A673 (cell line): ENCODE data around the gene PDGFA. TPM values are rescaled to one million over a fixed set of nuclear protein-coding genes. Genes with fewer than 3 reads are reported as not detected.

Experiments used
- BruUV-seq: library from RNA; stranded (reverse); fragments of 400-500 nt; replicated peaks from 2 replicates; lab custom pipeline; 2021; lab: Mats Ljungman, UMichigan
- CTCF ChIA-PET: fragments of 300-600 bp; sonication (Branson Sonifier 250); formaldehyde crosslinking; loops from one replicate; lab custom pipeline; 2022; ENCODE audit warnings: antibody characterized with exemption; lab: Charles Lee
- POLR2A ChIA-PET: fragments of 300-600 bp; sonication (Branson Sonifier 250); formaldehyde crosslinking; loops from one replicate; lab custom pipeline; 2022; ENCODE audit warnings: antibody characterized with exemption; ENCODE audit not compliant: low non-redundant PET; lab: Charles Lee
- DNase-seq: peaks from one replicate; pipeline ENCODE4 v3.0.0-alpha.2; 2015; ENCODE audit warnings: low spot score
- H3K27ac ChIP-seq: fragments of 200-600 bp; sonication (generic); 2 replicates; pipeline ENCODE4 v1.5.1; 2016; ENCODE audit warnings: mixed run types, low read depth, mild to moderate bottlenecking, mixed read lengths, antibody characterized with exemption, low read length; ENCODE audit not compliant: poor library complexity, severe bottlenecking
- H3K27me3 ChIP-seq: fragments of 200-600 bp; sonication (generic); replicated peaks from 2 replicates; pipeline ENCODE4 v1.6.1; 2017; ENCODE audit warnings: mixed run types, low read depth, mild to moderate bottlenecking, mixed read lengths, antibody characterized with exemption, low read length; ENCODE audit not compliant: insufficient read depth, poor library complexity
- H3K36me3 ChIP-seq: fragments of 200-600 bp; sonication (generic); 2 replicates; pipeline ENCODE4 v1.6.1; 2016; ENCODE audit warnings: mixed run types, mild to moderate bottlenecking, mixed read lengths, antibody characterized with exemption, low read length; ENCODE audit not compliant: insufficient read depth, poor library complexity, severe bottlenecking
- H3K4me1 ChIP-seq: fragments of 200-600 bp; sonication (generic); 2 replicates; pipeline ENCODE4 v1.6.1; 2017; ENCODE audit warnings: mixed run types, mild to moderate bottlenecking, mixed read lengths, antibody characterized with exemption, low read length; ENCODE audit not compliant: insufficient read depth, poor library complexity, severe bottlenecking
- H3K4me3 ChIP-seq: fragments of 200-600 bp; sonication (generic); 2 replicates; pipeline ENCODE4 v1.5.1; 2016; ENCODE audit warnings: low read depth, mixed run types, mild to moderate bottlenecking, mixed read lengths, low read length; ENCODE audit not compliant: poor library complexity, severe bottlenecking
- H3K9me3 ChIP-seq: fragments of 200-600 bp; sonication (generic); 2 replicates; pipeline ENCODE4 v1.6.1; 2016; ENCODE audit warnings: mixed run types, low read depth, mild to moderate bottlenecking, mixed read lengths, antibody characterized with exemption, low read length; ENCODE audit not compliant: poor library complexity, severe bottlenecking
- EZH2 ChIP-seq: fragments of 200-600 bp; sonication (generic); IDR thresholded peaks from 2 replicates; pipeline ENCODE4 v1.6.1; 2017; ENCODE audit warnings: borderline replicate concordance, low read depth, mild to moderate bottlenecking, mixed read lengths, antibody characterized with exemption, low read length; ENCODE audit not compliant: poor library complexity, severe bottlenecking
- intact Hi-C: fragments of 100-400 bp; cut with micrococcal nuclease; formaldehyde crosslinking; loops from one replicate; pipeline ENCODE4 v1.10.0; 2022; ENCODE audit not compliant: unreplicated experiment
- total RNA-seq: library from RNA; stranded (reverse); gene quantifications from 2 replicates; pipeline ENCODE4 v1.2.3, GENCODE V29; 2021
- TF ChIP-seq, protein P1 (sequence below): fragments of 300-800, 200-600 bp; sonication (generic); conservative IDR thresholded peaks from 2 replicates; pipeline ENCODE4 v1.5.1; 2017; ENCODE audit warnings: low read depth, mild to moderate bottlenecking, antibody characterized with exemption, low read length, moderate library complexity, mixed read lengths

The PDGFA gene
- total RNA-seq, 1 experiment from 2014 or later = 2.1 TPM

DNA sequence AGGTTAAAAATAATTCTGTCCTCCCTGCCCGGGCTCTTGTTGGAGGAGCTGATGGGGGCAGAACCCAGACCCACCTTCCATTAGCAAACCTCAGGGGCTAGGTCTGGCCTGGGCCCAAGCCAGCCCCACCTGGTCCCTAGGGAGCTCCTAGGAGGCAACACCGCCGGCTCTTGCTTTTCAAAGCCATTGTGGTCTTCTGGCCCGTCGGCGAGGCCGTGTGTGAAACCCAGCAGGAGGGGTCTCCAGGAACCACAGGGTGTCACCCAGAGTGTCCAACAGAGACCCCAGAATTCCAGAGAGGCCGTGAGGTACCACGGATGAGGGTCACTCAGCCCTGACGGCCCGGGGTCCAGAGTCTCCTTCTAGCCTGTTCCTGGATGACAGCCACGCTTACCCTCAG lies 16.6 kb upstream of the PDGFA start:
- DNase-seq = no peak
- Histone ChIP-seq H3K27me3 (no peaks in the 10 kb centered on the region), H3K4me1 (no peaks in the 10 kb centered on the region), H3K36me3 (no peaks in the 10 kb centered on the region), H3K27ac (no peak overlapping the region), H3K4me3 (no peak overlapping the region), H3K9me3 (no peaks in the 10 kb centered on the region)
- ChIA-PET POLR2A (no interaction called here), CTCF (no interaction called here)
- no TSS peak for BruUV-seq
- intact Hi-C loops = no loop called here
- TF ChIP-seq, protein P1, sequence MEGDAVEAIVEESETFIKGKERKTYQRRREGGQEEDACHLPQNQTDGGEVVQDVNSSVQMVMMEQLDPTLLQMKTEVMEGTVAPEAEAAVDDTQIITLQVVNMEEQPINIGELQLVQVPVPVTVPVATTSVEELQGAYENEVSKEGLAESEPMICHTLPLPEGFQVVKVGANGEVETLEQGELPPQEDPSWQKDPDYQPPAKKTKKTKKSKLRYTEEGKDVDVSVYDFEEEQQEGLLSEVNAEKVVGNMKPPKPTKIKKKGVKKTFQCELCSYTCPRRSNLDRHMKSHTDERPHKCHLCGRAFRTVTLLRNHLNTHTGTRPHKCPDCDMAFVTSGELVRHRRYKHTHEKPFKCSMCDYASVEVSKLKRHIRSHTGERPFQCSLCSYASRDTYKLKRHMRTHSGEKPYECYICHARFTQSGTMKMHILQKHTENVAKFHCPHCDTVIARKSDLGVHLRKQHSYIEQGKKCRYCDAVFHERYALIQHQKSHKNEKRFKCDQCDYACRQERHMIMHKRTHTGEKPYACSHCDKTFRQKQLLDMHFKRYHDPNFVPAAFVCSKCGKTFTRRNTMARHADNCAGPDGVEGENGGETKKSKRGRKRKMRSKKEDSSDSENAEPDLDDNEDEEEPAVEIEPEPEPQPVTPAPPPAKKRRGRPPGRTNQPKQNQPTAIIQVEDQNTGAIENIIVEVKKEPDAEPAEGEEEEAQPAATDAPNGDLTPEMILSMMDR = no peak
- no peak for TF ChIP-seq EZH2

DNA sequence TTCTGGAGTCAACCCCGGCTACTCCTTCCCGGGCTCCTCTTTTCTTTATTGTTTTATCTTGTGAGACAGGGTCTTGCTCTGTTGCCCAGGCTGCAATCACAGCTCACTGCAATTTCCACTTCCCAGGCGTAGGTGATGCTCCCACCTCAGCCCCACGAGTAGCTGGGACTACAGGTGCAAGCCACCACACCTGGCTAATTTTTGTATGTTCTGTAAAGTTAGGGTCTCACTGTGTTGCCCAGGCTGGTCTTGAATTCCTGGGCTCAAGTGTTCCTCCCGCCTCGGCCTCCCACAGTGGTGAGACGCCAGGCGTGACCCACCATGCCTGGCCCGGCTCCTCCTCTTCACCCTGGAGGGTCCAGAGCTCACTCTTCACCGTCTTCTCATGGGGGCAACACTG lies 15.3 kb upstream of the PDGFA start:
- POLR2A ChIA-PET = no interaction called here
- no peak overlapping the region for H3K4me3 ChIP-seq
- no peak for TF ChIP-seq EZH2
- TF ChIP-seq, protein P1 = no peak
- no peak for DNase-seq
- H3K9me3 ChIP-seq = no peaks in the 10 kb centered on the region
- no TSS peak for BruUV-seq
- peaks cover 3% of the 10 kb centered on the region for H3K27me3 ChIP-seq
- H3K27ac ChIP-seq = no peak overlapping the region
- no peaks in the 10 kb centered on the region for H3K4me1 ChIP-seq
- no peaks in the 10 kb centered on the region for H3K36me3 ChIP-seq
- intact Hi-C loops = no loop called here
- CTCF ChIA-PET = no interaction called here

DNA sequence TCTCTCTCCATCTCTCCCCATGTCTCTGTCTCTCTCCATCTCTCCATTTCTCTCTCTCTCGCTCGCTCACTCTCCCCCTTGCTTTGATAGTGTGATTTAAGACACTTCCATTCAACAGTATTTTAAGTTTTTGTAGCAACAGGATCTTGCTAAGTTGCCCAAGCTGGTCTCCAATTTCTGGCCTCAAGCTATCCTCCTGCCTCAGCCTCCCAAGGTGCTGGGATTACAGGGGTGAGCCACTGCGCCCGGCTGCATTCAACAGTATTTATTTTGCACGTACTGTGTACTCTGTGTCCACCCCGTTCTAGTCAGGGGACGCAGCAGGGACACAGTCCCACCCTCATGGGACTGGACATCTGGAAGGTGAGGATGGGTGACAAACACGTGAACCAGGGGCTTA lies 14.4 kb upstream of the PDGFA start:
- H3K27ac ChIP-seq = no peak overlapping the region
- H3K27me3 ChIP-seq = peaks cover 10% of the 10 kb centered on the region
- H3K4me1 ChIP-seq = no peaks in the 10 kb centered on the region
- no TSS peak for BruUV-seq
- no peaks in the 10 kb centered on the region for H3K9me3 ChIP-seq
- ChIA-PET POLR2A (no interaction called here), CTCF (no interaction called here)
- intact Hi-C loops = no loop called here
- no peak overlapping the region for H3K4me3 ChIP-seq
- TF ChIP-seq EZH2 = no peak
- TF ChIP-seq, protein P1 = no peak
- no peak for DNase-seq
- H3K36me3 ChIP-seq = no peaks in the 10 kb centered on the region
